IMR-90 (cell line): ENCODE measurements around the gene CACNB3.

Experiments used
- CHD1 ChIP-seq: IDR thresholded peaks from 2 replicates; pipeline ENCODE4 v1.6.1; 2012; ENCODE audit warnings: low read depth, low read length, improper control_type of control experiment
- MAZ ChIP-seq: IDR thresholded peaks from 2 replicates; pipeline ENCODE4 v1.6.1; 2012; ENCODE audit warnings: low read depth, mild to moderate bottlenecking, low read length, improper control_type of control experiment, moderate library complexity, borderline replicate concordance
- MXI1 ChIP-seq: IDR thresholded peaks from 2 replicates; pipeline ENCODE4 v1.6.1; 2012; ENCODE audit warnings: low read depth, mild to moderate bottlenecking, low read length, moderate library complexity, borderline replicate concordance
- POLR2A ChIP-seq: IDR thresholded peaks from 2 replicates; pipeline ENCODE4 v1.6.1; 2012; ENCODE audit warnings: mild to moderate bottlenecking, low read depth, low read length
- RCOR1 ChIP-seq: IDR thresholded peaks from 2 replicates; pipeline ENCODE4 v1.6.1; 2012; ENCODE audit warnings: mild to moderate bottlenecking, low read length, improper control_type of control experiment; ENCODE audit not compliant: insufficient replicate concordance
- TF ChIP-seq, protein P1 (sequence below): conservative IDR thresholded peaks from 2 replicates; pipeline ENCODE4 v1.5.1; 2012; ENCODE audit warnings: mild to moderate bottlenecking, low read depth, low read length, improper control_type of control experiment
- TF ChIP-seq, protein P2 (sequence below): fragments of 150-350 bp; IDR thresholded peaks from 2 replicates; pipeline ENCODE4 v1.6.1; 2017; ENCODE audit warnings: mild to moderate bottlenecking, antibody characterized with exemption, low read length, low read depth

GRCh38 chr12:48811437-48812090 is 6.7 kb upstream of the CACNB3 start:
- TF ChIP-seq MXI1 = no peak
- TF ChIP-seq, protein P1, sequence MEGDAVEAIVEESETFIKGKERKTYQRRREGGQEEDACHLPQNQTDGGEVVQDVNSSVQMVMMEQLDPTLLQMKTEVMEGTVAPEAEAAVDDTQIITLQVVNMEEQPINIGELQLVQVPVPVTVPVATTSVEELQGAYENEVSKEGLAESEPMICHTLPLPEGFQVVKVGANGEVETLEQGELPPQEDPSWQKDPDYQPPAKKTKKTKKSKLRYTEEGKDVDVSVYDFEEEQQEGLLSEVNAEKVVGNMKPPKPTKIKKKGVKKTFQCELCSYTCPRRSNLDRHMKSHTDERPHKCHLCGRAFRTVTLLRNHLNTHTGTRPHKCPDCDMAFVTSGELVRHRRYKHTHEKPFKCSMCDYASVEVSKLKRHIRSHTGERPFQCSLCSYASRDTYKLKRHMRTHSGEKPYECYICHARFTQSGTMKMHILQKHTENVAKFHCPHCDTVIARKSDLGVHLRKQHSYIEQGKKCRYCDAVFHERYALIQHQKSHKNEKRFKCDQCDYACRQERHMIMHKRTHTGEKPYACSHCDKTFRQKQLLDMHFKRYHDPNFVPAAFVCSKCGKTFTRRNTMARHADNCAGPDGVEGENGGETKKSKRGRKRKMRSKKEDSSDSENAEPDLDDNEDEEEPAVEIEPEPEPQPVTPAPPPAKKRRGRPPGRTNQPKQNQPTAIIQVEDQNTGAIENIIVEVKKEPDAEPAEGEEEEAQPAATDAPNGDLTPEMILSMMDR = no peak
- TF ChIP-seq POLR2A = no peak
- TF ChIP-seq MAZ = no peak
- TF ChIP-seq CHD1 = no peak
- peak; percentile 7 for TF ChIP-seq RCOR1
- TF ChIP-seq, protein P2, sequence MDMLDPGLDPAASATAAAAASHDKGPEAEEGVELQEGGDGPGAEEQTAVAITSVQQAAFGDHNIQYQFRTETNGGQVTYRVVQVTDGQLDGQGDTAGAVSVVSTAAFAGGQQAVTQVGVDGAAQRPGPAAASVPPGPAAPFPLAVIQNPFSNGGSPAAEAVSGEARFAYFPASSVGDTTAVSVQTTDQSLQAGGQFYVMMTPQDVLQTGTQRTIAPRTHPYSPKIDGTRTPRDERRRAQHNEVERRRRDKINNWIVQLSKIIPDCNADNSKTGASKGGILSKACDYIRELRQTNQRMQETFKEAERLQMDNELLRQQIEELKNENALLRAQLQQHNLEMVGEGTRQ = no peak
